Measurements from ENCODE around the gene NKIRAS2. TPM values are rescaled to one million over a fixed set of nuclear protein-coding genes. Genes with fewer than 3 reads are reported as not detected.

The NKIRAS2 gene
- total RNA-seq, 1 experiment from 2014 or later = 55.0 TPM

DNA sequence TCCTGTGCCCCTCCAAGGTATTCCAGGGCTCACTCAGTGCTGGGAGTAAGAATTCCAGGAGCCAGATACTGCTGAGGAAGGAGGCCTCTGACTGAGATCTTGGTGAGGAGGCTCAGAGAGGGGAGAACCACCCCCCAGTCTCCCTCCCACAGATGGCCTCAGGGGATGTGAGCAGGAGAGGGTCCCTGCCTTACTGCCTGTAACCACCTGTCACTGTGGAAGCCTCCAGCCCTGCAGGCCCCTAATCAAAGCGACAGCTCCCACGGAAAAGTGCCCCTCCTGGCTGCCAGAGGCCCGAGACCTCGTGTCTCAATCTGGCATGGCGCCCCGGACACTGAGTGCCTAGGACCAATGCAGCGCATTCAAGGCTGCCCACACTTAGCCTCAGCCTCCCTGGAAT is 38.2 kb downstream of the NKIRAS2 start:
- TF ChIP-seq, protein P1, sequence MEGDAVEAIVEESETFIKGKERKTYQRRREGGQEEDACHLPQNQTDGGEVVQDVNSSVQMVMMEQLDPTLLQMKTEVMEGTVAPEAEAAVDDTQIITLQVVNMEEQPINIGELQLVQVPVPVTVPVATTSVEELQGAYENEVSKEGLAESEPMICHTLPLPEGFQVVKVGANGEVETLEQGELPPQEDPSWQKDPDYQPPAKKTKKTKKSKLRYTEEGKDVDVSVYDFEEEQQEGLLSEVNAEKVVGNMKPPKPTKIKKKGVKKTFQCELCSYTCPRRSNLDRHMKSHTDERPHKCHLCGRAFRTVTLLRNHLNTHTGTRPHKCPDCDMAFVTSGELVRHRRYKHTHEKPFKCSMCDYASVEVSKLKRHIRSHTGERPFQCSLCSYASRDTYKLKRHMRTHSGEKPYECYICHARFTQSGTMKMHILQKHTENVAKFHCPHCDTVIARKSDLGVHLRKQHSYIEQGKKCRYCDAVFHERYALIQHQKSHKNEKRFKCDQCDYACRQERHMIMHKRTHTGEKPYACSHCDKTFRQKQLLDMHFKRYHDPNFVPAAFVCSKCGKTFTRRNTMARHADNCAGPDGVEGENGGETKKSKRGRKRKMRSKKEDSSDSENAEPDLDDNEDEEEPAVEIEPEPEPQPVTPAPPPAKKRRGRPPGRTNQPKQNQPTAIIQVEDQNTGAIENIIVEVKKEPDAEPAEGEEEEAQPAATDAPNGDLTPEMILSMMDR (IDR thresholded peaks at IDR 0.05; ENCODE audit: insufficient read depth in 1 of 2, low read depth in 1 of 2, low read length in 1 of 2, severe bottlenecking in 1 of 2, unreplicated experiment in 1 of 2) = no peak
- no peaks in the 10 kb centered on the region for H3K27me3 Mint-ChIP-seq (ENCODE audit: insufficient read depth, unreplicated experiment)
- no peak overlapping the region for H3K4me3 Mint-ChIP-seq (ENCODE audit: unreplicated experiment)
- H3K4me3 ChIP-seq (ENCODE audit: low read depth, low read length) = no peak overlapping the region
- DNase-seq = no peak
- H3K4me1 Mint-ChIP-seq (ENCODE audit: low read depth, unreplicated experiment) = peaks cover 8% of the 10 kb centered on the region
- H3K36me3 ChIP-seq (ENCODE audit: control insufficient read depth, insufficient read depth, low read length) = no peaks in the 10 kb centered on the region
- no peaks in the 10 kb centered on the region for H3K9me3 Mint-ChIP-seq (ENCODE audit: unreplicated experiment)
- no peaks in the 10 kb centered on the region for H3K27me3 ChIP-seq (replicated peaks; ENCODE audit: control insufficient read depth, insufficient read depth, low read length)
- intact Hi-C loops (cut with micrococcal nuclease; ENCODE audit: unreplicated experiment) = no loop called here
- H3K27ac Mint-ChIP-seq (ENCODE audit: unreplicated experiment) = no peak overlapping the region
- no TSS peak for BruUV-seq (replicated peaks)
- no peaks in the 10 kb centered on the region for H3K36me3 Mint-ChIP-seq (ENCODE audit: insufficient read depth, unreplicated experiment)
- no peaks in the 10 kb centered on the region for H3K9me3 ChIP-seq
- ChIA-PET CTCF (interaction anchor here (1.0 kb wide), 1 partner anchor 27 kb away, joined by 5 read pairs; no protein-coding TSS in a partner anchor), POLR2A (no interaction called here)
- no peaks in the 10 kb centered on the region for H3K4me1 ChIP-seq

DNA sequence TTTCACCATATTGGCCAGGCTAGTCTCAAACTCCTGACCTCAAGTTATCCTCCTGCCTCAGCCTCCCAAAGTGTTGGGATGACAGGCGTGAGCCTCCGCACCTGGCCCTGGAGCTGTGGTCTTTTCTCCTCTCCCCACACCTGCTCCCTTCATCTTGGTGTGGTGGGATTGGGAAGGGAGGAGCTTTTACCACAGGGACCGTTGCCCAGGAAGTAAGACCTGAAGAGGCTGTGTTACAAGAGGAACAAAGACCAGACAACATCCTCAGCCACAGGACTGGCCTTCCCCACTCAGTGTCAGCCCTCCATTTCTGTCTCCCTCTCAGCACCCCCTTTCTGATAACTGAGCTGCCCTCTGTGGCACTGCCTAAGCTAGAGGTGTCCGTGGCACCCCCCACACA is 39.9 kb downstream of the NKIRAS2 start:
- H3K4me3 ChIP-seq (ENCODE audit: low read depth, low read length) = no peak overlapping the region
- CTCF ChIA-PET = no interaction called here
- H3K9me3 ChIP-seq = no peaks in the 10 kb centered on the region
- Mint-ChIP-seq H3K9me3 (ENCODE audit: unreplicated experiment) (no peaks in the 10 kb centered on the region), H3K4me3 (ENCODE audit: unreplicated experiment) (no peak overlapping the region), H3K4me1 (ENCODE audit: low read depth, unreplicated experiment) (peaks cover 7% of the 10 kb centered on the region), H3K27ac (ENCODE audit: unreplicated experiment) (no peak overlapping the region), H3K27me3 (ENCODE audit: insufficient read depth, unreplicated experiment) (no peaks in the 10 kb centered on the region), H3K36me3 (ENCODE audit: insufficient read depth, unreplicated experiment) (no peaks in the 10 kb centered on the region)
- H3K4me1 ChIP-seq = no peaks in the 10 kb centered on the region
- H3K36me3 ChIP-seq (ENCODE audit: control insufficient read depth, insufficient read depth, low read length) = no peaks in the 10 kb centered on the region
- TF ChIP-seq, protein P1 (IDR thresholded peaks at IDR 0.05; ENCODE audit: insufficient read depth in 1 of 2, low read depth in 1 of 2, low read length in 1 of 2, severe bottlenecking in 1 of 2, unreplicated experiment in 1 of 2) = no peak
- POLR2A ChIA-PET = no interaction called here
- DNase-seq = no peak
- intact Hi-C loops (cut with micrococcal nuclease; ENCODE audit: unreplicated experiment) = no loop called here
- no peaks in the 10 kb centered on the region for H3K27me3 ChIP-seq (replicated peaks; ENCODE audit: control insufficient read depth, insufficient read depth, low read length)
- BruUV-seq (replicated peaks) = no TSS peak

DNA sequence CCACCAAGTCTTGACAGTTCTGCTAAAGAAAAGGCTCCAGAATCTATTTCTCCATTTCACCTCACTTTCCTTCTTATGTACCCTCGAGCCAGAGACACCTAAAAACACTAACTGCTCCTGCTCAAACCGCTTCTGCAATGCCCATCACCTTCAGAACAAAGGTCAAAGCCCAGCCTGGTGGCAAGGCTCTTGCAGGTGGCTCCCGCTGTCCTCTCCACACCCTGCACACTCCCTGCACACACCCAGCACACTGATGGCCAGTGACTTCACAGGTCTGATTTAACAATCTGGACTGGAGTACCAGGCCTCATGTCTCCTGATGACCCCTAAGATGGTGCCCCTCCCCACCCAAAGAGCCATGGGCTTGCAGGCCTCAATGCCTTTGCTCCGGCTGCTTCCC is 40.3 kb downstream of the NKIRAS2 start:
- H3K4me3 Mint-ChIP-seq (ENCODE audit: unreplicated experiment) = no peak overlapping the region

More for the DNA sequence above, 40.3 kb downstream of the NKIRAS2 start:
- Mint-ChIP-seq H3K36me3 (ENCODE audit: insufficient read depth, unreplicated experiment) (no peaks in the 10 kb centered on the region), H3K9me3 (ENCODE audit: unreplicated experiment) (no peaks in the 10 kb centered on the region), H3K27ac (ENCODE audit: unreplicated experiment) (no peak overlapping the region), H3K4me1 (ENCODE audit: low read depth, unreplicated experiment) (peaks cover 3% of the 10 kb centered on the region), H3K27me3 (ENCODE audit: insufficient read depth, unreplicated experiment) (no peaks in the 10 kb centered on the region)
- TF ChIP-seq, protein P1 (IDR thresholded peaks at IDR 0.05; ENCODE audit: insufficient read depth in 1 of 2, low read depth in 1 of 2, low read length in 1 of 2, severe bottlenecking in 1 of 2, unreplicated experiment in 1 of 2) = no peak
- no peak for DNase-seq
- ChIA-PET POLR2A (no interaction called here), CTCF (no interaction called here)
- no TSS peak for BruUV-seq (replicated peaks)
- Histone ChIP-seq H3K36me3 (ENCODE audit: control insufficient read depth, insufficient read depth, low read length) (no peaks in the 10 kb centered on the region), H3K27me3 (replicated peaks; ENCODE audit: control insufficient read depth, insufficient read depth, low read length) (no peaks in the 10 kb centered on the region), H3K9me3 (no peaks in the 10 kb centered on the region), H3K4me3 (ENCODE audit: low read depth, low read length) (no peak overlapping the region), H3K4me1 (no peaks in the 10 kb centered on the region)
- intact Hi-C loops (cut with micrococcal nuclease; ENCODE audit: unreplicated experiment) = no loop called here

Data from Caco-2 (cell line).